ENCODE results near the gene AP2A2. TPM values are rescaled to one million over a fixed set of nuclear protein-coding genes. Genes with fewer than 3 reads are reported as not detected.
"Not testable (repeated sequence)": the region's sequence is repeated elsewhere in the genome, so short reads cannot be mapped to it uniquely, and the experiment has no call there.

Gene AP2A2
- total RNA-seq, 1 donor from 2014 or later: 92.0 TPM

GRCh38 chr11:973237-973636 is 47.6 kb downstream of the AP2A2 start:
- no peak for ATAC-seq

GRCh38 chr11:975376-975775 is 49.7 kb downstream of the AP2A2 start:
- H3K27me3 ChIP-seq; H3K4me3 ChIP-seq; H3K4me1 ChIP-seq; DNase-seq; H3K9me3 ChIP-seq; ATAC-seq; intact Hi-C loops (cut with DNase I); H3K27ac ChIP-seq: not testable (repeated sequence)
- peaks cover 73% of the 10 kb centered on the region for H3K36me3 ChIP-seq

More at GRCh38 chr11:973237-973636, 47.6 kb downstream of the AP2A2 start:
- no peak for DNase-seq
- TF ChIP-seq CTCF (IDR thresholded peaks at IDR 0.05): no peak
- intact Hi-C loops (cut with DNase I): no loop called here
- Histone ChIP-seq H3K4me3 (no peak overlapping the region), H3K27me3 (no peaks in the 10 kb centered on the region), H3K9me3 (no peaks in the 10 kb centered on the region), H3K27ac (no peak overlapping the region), H3K4me1 (no peaks in the 10 kb centered on the region), H3K36me3 (peaks cover 71% of the 10 kb centered on the region)

GRCh38 chr11:975827-976226 is 50.2 kb downstream of the AP2A2 start:
- intact Hi-C loops (cut with DNase I): no loop called here
- no peaks in the 10 kb centered on the region for H3K27me3 ChIP-seq

GRCh38 chr11:976431-977160 is 50.9 kb downstream of the AP2A2 start:
- peaks cover 78% of the 10 kb centered on the region for H3K36me3 ChIP-seq
- DNase-seq: no peak
- no peak for ATAC-seq
- no peak for TF ChIP-seq CTCF (IDR thresholded peaks at IDR 0.05)
- no peak overlapping the region for H3K27ac ChIP-seq
- H3K9me3 ChIP-seq: no peaks in the 10 kb centered on the region
- intact Hi-C loops (cut with DNase I): no loop called here
- H3K4me3 ChIP-seq: no peak overlapping the region
- H3K4me1 ChIP-seq: no peaks in the 10 kb centered on the region
- no peaks in the 10 kb centered on the region for H3K27me3 ChIP-seq

More at GRCh38 chr11:975827-976226, 50.2 kb downstream of the AP2A2 start:
- ATAC-seq (no peak), DNase-seq (no peak)
- H3K4me3 ChIP-seq: no peak overlapping the region
- no peaks in the 10 kb centered on the region for H3K9me3 ChIP-seq
- H3K4me1 ChIP-seq: no peaks in the 10 kb centered on the region
- peaks cover 71% of the 10 kb centered on the region for H3K36me3 ChIP-seq
- no peak overlapping the region for H3K27ac ChIP-seq
- peak; percentile 11 for TF ChIP-seq CTCF (IDR thresholded peaks at IDR 0.05)

GRCh38 chr11:977830-978720 is 52.4 kb downstream of the AP2A2 start:
- Histone ChIP-seq H3K4me1 (no peaks in the 10 kb centered on the region), H3K36me3 (peaks cover 77% of the 10 kb centered on the region), H3K4me3 (no peak overlapping the region), H3K27me3 (no peaks in the 10 kb centered on the region), H3K9me3 (no peaks in the 10 kb centered on the region), H3K27ac (no peak overlapping the region)
- DNase-seq (no peak), ATAC-seq (no peak)
- intact Hi-C loops (cut with DNase I): no loop called here
- TF ChIP-seq CTCF (IDR thresholded peaks at IDR 0.05): no peak

- ATAC-seq (peak; percentile 12), DNase-seq (no peak)
- Histone ChIP-seq H3K4me3 (no peak overlapping the region), H3K27me3 (no peaks in the 10 kb centered on the region), H3K36me3 (peaks cover 74% of the 10 kb centered on the region), H3K9me3 (no peaks in the 10 kb centered on the region), H3K27ac (no peak overlapping the region), H3K4me1 (no peaks in the 10 kb centered on the region)
- intact Hi-C loops (cut with DNase I): no loop called here
- no peak for TF ChIP-seq CTCF (IDR thresholded peaks at IDR 0.05)
Observed at GRCh38 chr11:978781-979180, 53.1 kb downstream of the AP2A2 start.
